GM12864 (cell line): ENCODE data around the gene VRK3.

ENCODE experiments used
- DNase-seq: peaks from one replicate; pipeline ENCODE4 v3.0.0-alpha.2; 2011; ENCODE audit warnings: low read depth
- H3K4me3 ChIP-seq: 2 replicates; pipeline ENCODE4 v1.5.1; 2011; ENCODE audit warnings: mild to moderate bottlenecking, low read depth, low read length, control low read depth
- TF ChIP-seq, protein P1 (sequence below): IDR thresholded peaks from 2 replicates; pipeline ENCODE4 v1.5.1; 2011; ENCODE audit warnings: low read depth, mild to moderate bottlenecking, moderate library complexity, low read length, control low read depth, inconsistent platforms; ENCODE audit errors: missing control alignments

The VRK3 gene

DNA sequence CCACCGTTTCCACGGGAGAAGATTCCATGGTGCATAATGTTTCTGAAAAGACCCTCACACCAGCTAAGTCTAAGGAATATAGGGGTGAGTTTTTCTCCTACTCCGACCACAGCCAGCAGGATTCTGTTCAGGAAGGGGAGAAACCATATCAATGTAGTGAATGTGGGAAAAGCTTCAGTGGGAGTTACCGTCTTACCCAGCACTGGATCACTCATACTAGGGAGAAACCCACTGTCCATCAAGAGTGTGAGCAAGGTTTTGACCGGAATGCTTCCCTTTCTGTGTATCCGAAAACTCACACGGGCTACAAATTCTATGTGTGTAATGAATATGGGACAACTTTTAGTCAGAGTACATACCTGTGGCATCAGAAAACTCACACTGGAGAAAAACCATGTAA, 19.8 kb upstream of the VRK3 start:
- DNase-seq, result no peak
- TF ChIP-seq, protein P1, sequence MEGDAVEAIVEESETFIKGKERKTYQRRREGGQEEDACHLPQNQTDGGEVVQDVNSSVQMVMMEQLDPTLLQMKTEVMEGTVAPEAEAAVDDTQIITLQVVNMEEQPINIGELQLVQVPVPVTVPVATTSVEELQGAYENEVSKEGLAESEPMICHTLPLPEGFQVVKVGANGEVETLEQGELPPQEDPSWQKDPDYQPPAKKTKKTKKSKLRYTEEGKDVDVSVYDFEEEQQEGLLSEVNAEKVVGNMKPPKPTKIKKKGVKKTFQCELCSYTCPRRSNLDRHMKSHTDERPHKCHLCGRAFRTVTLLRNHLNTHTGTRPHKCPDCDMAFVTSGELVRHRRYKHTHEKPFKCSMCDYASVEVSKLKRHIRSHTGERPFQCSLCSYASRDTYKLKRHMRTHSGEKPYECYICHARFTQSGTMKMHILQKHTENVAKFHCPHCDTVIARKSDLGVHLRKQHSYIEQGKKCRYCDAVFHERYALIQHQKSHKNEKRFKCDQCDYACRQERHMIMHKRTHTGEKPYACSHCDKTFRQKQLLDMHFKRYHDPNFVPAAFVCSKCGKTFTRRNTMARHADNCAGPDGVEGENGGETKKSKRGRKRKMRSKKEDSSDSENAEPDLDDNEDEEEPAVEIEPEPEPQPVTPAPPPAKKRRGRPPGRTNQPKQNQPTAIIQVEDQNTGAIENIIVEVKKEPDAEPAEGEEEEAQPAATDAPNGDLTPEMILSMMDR, result no peak
- H3K4me3 ChIP-seq, result no peak overlapping the region

DNA sequence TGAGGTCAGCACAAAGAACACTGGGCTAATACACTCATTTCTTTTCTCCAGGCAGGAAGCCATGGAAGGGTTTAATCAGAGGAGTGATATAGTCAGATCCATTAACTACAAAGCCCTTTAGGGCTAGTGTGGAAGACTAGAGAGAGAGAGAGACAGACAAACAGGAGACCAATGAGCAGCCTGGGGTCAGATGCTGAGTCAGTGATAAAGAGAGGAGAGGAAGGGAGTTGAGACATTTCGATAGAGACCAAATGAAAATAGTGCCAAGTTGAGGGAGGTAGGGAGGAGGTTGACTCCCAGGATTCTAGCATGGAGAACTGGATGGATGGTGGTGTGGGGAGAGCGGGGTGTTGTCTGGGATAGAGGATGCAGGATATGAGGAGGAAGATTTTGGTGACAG, 18.8 kb upstream of the VRK3 start:
- TF ChIP-seq, protein P1, result no peak
- H3K4me3 ChIP-seq, result no peak overlapping the region
- DNase-seq, result no peak

DNA sequence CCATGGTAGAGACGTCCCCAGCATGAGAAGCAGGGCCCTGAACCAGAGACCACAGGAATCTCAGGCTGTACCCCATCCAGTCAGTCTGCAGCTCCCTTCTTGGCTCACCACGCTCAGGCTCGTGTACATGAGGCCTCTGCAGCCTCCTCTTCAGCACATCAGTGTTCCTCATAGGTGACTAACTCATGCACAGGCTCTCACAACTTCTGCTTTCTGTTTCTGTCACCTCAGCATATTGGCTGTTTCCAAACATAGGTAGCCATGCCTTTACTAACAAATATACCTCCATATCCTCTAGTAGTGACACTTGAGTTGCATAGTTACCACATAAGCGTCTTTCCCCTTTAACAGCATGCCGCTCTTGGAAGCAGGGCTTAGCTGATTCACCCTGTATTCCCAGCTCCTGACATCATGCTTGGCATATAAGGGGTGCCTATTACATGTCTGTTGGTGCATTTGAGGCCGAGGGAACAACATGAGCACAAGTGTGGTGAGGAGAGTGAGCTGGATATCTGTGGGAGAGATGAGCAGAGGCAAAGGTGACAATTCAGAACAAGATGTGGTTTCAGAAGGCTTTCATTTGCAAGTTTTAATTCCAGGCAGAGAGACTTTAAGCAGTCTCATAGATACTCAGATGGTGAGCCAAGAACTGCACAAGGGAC, 17.3 kb upstream of the VRK3 start:
- TF ChIP-seq, protein P1, result no peak
- DNase-seq, result no peak
- H3K4me3 ChIP-seq, result no peak overlapping the region

DNA sequence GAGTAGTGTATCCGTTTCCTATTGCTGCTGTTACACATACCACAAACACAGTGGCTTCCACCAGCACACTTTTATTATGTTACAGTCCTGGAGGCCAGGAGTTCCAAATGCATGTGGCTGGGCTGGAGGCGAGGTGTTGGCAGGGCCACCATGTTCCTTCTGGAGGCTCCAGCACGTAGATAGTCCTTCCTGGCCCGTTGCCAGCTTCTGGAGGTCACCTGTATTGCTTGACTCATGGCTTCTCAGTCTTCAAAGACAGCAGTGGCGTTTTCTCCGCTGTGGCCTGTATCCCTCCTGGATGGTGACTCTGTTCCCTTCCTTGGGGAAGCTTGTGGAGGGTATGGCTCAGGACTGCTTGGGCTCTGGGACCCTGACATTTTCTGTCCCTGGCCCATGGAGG, 15.8 kb upstream of the VRK3 start:
- H3K4me3 ChIP-seq, result no peak overlapping the region
- TF ChIP-seq, protein P1, result no peak
- DNase-seq, result no peak

DNA sequence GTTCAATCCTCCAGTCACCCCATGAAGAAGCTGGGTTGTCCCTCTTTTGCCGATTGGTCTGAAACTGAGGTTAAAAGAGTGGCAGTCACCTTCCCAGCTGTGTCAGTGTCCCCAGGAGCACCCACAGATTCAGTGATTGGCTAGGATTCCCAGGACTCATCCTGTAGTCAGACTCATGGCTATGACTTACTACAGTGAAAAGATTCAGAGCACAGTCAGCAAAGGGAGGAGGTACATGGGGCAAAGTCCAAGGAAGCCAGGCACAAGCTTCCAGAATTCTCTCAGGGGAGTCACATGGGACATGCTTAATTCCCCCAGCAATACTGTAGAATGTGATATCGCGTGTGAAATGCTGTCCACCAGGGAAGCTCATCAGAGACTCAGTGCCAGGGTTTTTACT, 14.8 kb upstream of the VRK3 start:
- TF ChIP-seq, protein P1, result no peak
- H3K4me3 ChIP-seq, result no peak overlapping the region
- DNase-seq, result no peak

DNA sequence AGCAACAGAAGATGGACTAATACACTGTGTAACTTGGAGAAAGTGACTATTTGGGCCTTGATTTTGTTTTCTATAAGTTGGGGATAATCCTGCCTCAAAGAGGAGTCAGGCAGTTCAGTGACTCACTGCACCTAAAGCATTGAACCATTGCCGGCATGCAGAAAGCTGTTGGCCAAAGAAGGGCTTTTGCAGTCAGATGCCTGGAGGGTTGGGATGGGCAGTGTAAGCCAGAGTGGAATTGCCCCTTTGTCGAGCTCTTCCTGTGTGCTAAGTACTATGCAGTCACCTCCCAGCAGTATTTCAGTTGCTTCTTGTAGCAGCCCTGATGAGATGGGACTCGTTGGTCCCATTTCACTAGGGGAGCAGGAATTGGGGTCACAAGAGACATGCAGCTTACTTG, 11.7 kb upstream of the VRK3 start:
- H3K4me3 ChIP-seq, result no peak overlapping the region
- DNase-seq, result no peak
- TF ChIP-seq, protein P1, result no peak

DNA sequence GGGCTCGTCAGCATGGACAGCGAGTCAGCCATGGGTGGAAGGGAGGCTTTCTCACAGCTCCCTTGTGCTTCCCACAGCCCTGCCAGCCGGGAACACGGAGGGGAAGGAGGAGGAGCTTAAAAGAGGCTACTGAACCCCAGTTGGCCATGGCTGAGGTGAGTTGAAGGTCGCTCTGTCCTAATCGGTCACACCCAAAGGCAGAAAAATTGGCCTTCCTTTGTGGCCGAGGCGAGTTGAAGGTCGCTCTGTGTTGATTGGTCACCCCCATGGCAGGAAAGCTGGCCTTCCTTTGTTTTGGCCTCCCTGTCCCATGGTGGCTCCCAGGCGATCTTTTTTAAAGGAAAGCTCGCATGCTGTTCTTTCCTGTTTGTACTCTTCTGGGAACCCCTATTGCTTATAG, 5.8 kb upstream of the VRK3 start:
- no peak overlapping the region for H3K4me3 ChIP-seq
- TF ChIP-seq, protein P1, result no peak
- DNase-seq, result no peak
